GM11168 (cell line): ENCODE measurements around the gene DPYSL5.

Experiments
- in situ Hi-C: fragments of 300-500 bp; cut with MboI; formaldehyde crosslinking; loops from one replicate; pipeline ENCODE4 v1.12.0; 2022; ENCODE audit warnings: low sequenced_read_pairs; ENCODE audit not compliant: unreplicated experiment

The DPYSL5 gene

DNA sequence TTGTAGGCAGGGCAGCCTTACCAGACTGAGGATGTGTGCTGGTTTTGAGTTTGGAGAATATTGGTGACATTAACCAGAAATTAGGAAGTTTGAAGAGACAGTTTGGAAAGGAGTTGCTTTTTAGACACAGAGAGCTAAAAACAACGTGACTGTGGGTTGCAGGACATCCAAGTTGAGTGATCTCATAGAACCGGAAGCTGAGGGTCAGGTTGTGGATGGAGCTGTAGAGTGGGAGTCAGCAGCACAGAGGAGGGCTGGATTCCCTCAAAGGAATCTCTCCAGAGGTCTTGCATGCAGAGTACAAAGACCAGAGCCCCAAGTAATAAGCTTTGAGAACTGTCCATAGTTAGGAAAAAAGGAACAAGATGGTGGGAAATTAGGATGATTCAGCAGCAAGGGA lies 131.8 kb downstream of the DPYSL5 start:
- in situ Hi-C loops: no loop called here

DNA sequence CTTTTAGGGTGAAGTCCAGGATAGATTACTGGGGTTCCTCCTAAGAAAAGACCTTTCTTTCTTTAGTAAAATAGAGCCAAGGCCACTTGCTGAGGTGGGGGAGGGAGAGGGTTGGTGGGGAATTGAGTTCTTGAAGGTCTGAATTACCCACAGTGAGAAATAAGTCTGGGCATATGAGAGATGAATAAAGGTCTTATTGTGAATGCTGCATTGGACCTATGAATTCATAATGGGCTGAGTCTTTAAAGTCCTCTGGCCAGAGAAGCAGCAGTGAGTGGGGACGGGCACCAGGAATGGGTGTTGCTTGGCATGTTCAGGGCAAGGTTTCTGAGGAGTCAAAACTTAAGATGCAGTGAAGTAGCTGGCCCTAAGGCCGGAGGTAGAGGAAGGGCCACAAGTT lies 133.0 kb downstream of the DPYSL5 start:
- in situ Hi-C loops: no loop called here

DNA sequence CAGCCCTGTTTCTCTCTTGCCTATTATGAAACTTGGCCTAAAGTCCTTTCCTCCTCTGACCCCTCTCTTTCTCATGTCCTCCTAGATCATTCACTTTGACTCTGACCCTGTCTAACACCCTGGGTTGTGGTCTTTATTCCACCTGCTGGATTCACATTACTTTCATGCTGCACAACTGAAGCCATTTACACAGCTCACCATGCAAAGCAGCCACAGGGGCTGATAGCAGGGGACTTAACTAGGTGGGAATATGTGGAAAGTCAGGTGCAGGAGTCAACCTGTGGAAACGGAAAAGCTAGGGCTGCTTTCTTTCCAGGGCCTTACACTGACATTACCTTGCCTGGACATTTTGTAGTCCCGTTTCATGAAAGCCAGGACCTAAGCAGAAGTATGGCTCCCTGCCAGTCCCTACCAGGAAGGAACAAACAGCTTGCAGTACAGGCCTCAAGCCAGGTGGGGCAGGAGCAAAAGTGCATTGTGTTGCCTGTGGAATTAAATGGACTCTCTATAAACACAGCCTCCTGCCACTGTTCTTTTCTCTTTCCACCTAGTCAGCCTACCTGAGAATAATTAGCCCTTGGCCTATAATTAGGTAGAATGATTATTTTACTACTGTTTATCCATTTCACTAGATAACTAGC lies 134.3 kb downstream of the DPYSL5 start:
- in situ Hi-C loops: no loop called here

DNA sequence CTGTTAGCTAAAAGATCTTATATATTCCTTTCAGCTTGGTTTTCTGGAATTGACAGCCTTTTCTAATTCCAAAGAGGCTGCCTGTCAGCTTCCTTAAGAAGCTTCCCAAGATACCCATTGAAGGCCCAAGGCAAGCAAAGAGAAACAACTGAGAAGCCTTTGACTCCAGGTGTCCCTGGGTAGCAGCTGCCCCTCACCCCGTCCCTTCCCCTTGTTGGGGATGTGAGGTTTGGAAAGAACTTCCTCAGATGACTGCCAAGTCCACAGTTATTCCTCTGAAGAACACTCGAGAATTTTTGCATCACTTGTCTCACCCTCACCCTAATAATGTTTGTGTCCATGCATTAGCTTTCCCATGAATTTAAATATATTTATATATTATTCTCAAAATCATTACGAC lies 135.8 kb downstream of the DPYSL5 start:
- in situ Hi-C loops: no loop called here

DNA sequence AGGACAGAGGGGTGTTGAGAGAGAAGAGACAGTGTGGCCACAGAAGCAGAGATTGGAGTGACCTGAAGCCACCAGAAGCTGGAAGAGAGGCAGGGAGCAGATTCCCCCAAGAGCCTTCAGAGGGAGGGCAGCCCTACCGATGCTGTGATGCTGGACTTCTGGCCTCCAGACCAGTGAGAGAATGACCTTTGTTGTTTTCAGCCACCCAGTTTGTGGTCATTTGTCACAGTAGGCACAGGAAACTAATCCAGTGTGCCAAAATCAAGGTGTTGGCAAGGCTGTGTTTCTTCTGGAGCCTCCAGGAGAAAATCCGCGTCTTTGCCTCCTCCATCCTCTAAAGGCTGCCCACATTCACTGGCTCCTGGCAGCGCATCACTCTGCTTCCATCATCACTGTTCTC lies 137.9 kb downstream of the DPYSL5 start:
- in situ Hi-C loops: no loop called here

DNA sequence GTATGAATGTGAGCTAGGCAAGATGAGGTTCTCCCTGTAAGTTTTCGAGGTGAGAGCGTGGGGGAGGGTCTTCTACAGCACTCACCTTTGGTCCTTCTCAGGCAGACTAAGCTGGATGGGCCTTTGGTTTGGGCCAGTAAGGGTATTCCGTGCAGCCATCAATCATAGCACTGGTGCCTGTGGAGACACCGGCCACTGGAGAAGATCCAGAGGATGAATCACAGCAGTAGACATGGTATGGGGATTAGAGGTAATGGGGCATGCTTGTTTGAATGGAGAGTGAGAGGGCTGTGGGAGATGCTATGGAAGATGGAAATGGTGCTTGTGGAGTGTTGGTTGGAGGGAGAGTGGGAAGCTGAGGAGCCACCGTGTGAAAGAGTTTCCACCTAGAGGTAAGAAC lies 138.6 kb downstream of the DPYSL5 start:
- in situ Hi-C loops: no loop called here

DNA sequence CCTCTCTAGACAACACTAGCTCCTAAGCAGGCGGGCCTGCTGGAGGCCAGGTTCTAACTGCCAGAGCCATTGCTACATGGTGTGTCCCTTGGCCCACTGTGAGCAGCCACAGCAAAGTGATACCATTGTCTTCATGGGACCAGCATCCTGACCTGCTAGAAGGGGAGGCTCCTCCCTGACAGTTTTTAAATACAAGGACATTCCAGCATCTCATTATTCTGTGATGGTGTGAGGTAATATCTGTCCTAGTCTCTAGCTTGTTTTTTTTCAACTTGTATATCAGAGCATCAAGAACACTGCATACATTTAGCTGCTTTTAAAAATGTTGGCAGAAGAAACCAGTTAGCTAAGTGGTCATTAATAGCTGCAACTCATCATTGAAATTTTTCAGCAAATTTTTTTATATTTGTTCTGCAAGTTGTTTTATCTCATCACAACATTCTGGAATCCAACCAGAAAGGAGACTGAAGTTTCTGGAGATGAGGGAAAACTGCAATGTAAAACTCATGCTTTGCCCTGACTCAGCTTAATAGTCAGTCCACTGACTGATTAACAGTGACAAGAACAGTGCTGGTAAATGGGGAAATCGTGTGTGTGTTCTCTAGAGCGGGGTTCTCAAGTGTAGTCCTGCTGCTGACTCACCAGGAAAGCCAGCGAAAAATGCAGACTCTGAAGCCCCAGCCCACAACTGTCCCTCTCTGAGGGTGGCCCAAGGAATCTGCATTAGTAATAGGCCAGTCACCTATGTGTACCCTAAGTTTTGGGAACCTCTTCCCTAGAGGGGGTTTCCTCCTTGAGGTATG lies 140.3 kb downstream of the DPYSL5 start:
- in situ Hi-C loops: no loop called here

DNA sequence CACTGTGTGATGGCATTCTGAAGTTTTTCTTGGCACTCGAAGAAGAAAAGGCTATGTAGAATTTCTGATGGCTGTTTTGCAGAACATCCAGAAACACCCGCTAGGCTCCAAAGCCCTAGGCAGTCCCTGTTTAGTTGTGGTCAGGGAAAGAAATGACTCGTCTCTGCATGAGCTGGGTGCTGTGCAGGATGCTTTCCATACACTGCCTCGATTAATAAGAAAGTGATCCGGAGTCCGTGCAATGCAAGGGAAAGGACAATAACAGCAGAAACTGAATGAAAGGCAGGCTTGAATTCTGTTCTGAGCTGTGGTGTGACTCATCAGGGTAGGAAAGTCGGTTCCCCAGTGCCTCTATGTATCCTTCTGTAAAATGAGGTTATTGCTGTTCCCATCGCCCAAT lies 141.2 kb downstream of the DPYSL5 start:
- in situ Hi-C loops: no loop called here

DNA sequence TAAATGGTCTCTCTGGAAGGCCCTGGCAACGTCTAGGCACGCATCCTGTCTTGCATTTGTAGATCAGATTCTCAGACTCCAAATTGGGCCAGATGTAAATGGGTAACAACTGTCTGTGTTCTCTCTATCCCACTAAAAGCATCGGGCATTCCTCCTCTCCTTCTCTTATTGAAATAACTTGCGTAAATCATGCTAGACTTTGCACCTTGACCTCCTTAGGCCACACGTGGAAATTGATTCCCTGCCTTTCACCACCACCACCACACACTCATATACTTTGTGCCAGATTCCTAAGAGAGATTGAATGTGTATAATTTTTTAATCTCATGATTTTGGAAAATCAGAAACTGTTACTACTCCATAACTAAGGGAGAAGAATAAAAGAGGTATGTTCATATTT lies 143.8 kb downstream of the DPYSL5 start:
- in situ Hi-C loops: no loop called here

DNA sequence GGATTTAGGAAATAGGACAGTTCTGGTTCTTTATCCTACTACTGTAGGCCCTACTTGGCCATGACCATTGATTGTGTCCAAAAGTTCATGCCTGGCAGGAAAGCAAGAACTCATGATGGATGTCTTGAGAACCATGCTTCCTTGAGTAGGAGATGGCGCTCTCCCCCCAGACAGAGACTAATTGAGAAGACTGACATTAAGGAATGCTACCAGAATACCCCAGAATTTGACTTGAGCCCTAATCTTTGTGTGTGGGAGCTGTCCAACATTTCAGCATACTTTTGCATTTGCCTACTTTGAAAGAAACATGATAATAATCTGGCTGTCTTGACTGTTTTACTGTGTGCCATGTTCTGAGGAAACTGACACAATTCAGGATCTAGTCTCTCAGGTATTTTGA lies 145.8 kb downstream of the DPYSL5 start:
- in situ Hi-C loops: no loop called here

DNA sequence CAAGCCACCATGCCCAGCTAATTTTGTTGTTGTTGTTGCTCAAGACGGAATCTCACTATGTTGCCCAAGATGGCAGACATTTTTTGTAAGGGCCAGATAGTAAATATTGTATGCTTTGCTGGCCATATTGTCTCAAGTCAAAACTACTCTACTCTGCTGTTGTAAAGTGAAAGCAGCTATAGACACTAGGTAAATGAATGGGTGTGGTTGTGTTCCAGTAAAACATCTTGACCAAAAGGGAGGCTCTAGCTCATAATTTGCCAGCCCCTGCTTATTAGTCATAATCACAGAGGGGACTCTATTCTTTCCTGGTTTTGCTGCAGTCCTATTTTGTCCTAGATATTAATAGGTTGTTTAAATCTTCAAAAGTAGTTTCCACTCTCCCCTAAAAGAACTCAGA lies 147.1 kb downstream of the DPYSL5 start:
- in situ Hi-C loops: no loop called here

DNA sequence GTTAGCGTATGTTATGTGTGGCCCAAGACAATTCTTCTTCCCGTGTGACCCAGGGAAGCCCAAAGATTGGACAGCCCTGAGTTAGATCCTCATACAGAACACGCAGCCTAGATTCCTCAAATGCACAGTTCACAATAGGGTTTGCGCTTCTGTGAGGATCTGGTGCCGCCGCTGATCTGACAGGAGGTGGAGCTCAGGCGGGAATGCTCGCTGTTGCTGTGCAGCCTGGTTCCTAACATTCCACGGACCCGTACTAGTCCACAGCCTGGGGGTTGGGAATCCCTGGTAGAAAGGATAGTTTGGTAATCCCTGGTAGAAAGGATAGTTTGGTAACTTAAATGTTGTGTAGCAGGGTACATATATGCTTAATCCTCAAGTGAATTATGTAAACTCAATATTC lies 149.5 kb downstream of the DPYSL5 start:
- in situ Hi-C loops: no loop called here

DNA sequence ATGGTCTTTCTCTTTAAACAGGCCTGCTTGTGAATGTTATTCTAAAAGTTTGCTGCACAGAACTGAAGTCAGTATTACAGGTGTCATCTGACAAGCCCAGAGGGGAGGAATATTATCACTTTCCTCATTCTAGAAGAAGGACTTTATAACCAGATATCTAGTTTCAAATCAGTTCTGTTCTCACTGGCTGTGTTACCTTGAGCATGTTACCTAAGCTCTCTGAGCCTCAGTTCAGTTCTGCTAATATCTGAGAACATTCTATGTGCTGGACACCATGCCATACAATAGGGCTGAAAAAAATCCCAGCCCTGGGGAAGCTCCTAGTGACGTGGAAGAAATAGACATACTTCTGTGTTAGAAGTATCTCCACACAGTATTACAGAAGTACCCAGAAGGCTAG lies 150.4 kb downstream of the DPYSL5 start:
- in situ Hi-C loops: no loop called here
